ENCODE measurements around the gene EML1. TPM values are rescaled to one million over a fixed set of nuclear protein-coding genes. Genes with fewer than 3 reads are reported as not detected.

EML1 gene
- total RNA-seq, 1 donor from 2014 or later: 34.5 TPM

GRCh38 chr14:99831303-99831702 lies 38.1 kb downstream of the EML1 start:
- H3K9me3 ChIP-seq: no peaks in the 10 kb centered on the region
- DNase-seq: no peak
- no peak for TF ChIP-seq CTCF (IDR thresholded peaks at IDR 0.05)
- no peak overlapping the region for H3K4me3 ChIP-seq
- H3K27me3 ChIP-seq (ENCODE audit: low read depth): no peaks in the 10 kb centered on the region
- no peak for ATAC-seq
- H3K27ac ChIP-seq: no peak overlapping the region
- intact Hi-C loops (cut with DNase I): no loop called here
- H3K36me3 ChIP-seq: no peaks in the 10 kb centered on the region
- H3K4me1 ChIP-seq: no peaks in the 10 kb centered on the region

GRCh38 chr14:99831903-99832685 lies 38.9 kb downstream of the EML1 start:
- H3K36me3 ChIP-seq: no peaks in the 10 kb centered on the region
- TF ChIP-seq CTCF (IDR thresholded peaks at IDR 0.05): no peak
- intact Hi-C loops (cut with DNase I): no loop called here
- H3K9me3 ChIP-seq: no peaks in the 10 kb centered on the region
- no peaks in the 10 kb centered on the region for H3K27me3 ChIP-seq (ENCODE audit: low read depth)
- no peak for ATAC-seq
- H3K27ac ChIP-seq: no peak overlapping the region
- H3K4me3 ChIP-seq: no peak overlapping the region
- no peak for DNase-seq
- H3K4me1 ChIP-seq: peaks cover 4% of the 10 kb centered on the region

GRCh38 chr14:99837822-99838221 lies 44.6 kb downstream of the EML1 start:
- H3K4me1 ChIP-seq: peaks cover 32% of the 10 kb centered on the region
- no peaks in the 10 kb centered on the region for H3K9me3 ChIP-seq
- intact Hi-C loops (cut with DNase I): no loop called here
- no peak for DNase-seq
- ATAC-seq: no peak
- TF ChIP-seq CTCF (IDR thresholded peaks at IDR 0.05): no peak
- no peaks in the 10 kb centered on the region for H3K27me3 ChIP-seq (ENCODE audit: low read depth)
- no peak overlapping the region for H3K4me3 ChIP-seq
- H3K27ac ChIP-seq: no peak overlapping the region
- no peaks in the 10 kb centered on the region for H3K36me3 ChIP-seq

- Histone ChIP-seq H3K4me1 (peaks cover 32% of the 10 kb centered on the region), H3K27me3 (ENCODE audit: low read depth) (no peaks in the 10 kb centered on the region), H3K27ac (peak overlapping the region; percentile 31), H3K36me3 (no peaks in the 10 kb centered on the region), H3K4me3 (no peak overlapping the region), H3K9me3 (no peaks in the 10 kb centered on the region)
- peak; percentile 83 for DNase-seq
- ATAC-seq: peak; percentile 83 to 95
- intact Hi-C loops (cut with DNase I): no loop called here
- no peak for TF ChIP-seq CTCF (IDR thresholded peaks at IDR 0.05)
These were observed 45.5 kb downstream of the EML1 start for GRCh38 chr14:99838639-99839134.

- no peak overlapping the region for H3K4me3 ChIP-seq
- peak overlapping the region; percentile 4 for H3K27ac ChIP-seq
- ATAC-seq (no peak), DNase-seq (no peak)
- no peaks in the 10 kb centered on the region for H3K27me3 ChIP-seq (ENCODE audit: low read depth)
- no peaks in the 10 kb centered on the region for H3K9me3 ChIP-seq
- intact Hi-C loops (cut with DNase I): no loop called here
- TF ChIP-seq CTCF (IDR thresholded peaks at IDR 0.05): no peak
- H3K4me1 ChIP-seq: peaks cover 32% of the 10 kb centered on the region
- no peaks in the 10 kb centered on the region for H3K36me3 ChIP-seq
These were observed 46.5 kb downstream of the EML1 start for GRCh38 chr14:99839696-99840095.
